Measurements from ENCODE around the gene HSPA6. TPM values are rescaled to one million over a fixed set of nuclear protein-coding genes. Genes with fewer than 3 reads are reported as not detected.

HSPA6 gene
- total and polyA plus RNA-seq, 10 of the 15 experiments (the other 5 are each of a cell fraction or from before 2014, with no cell fraction given), result 0.05 to 8.8 (median 0.66) TPM

GRCh38 chr1:161498646-161499045, 25.7 kb upstream of the HSPA6 start:
- intact Hi-C loops (cut with micrococcal nuclease; ENCODE audit: unreplicated experiment), result no loop called here
- in situ Hi-C loops (cut with MboI), result no loop called here
- no peak for FAIRE-seq
- H3K4me3 ChIP-seq, result no peak overlapping the region
- no peak overlapping the region for H3K4me2 ChIP-seq (ENCODE audit: control insufficient read depth, insufficient read depth)
- H3K4me1 ChIP-seq (ENCODE audit: control insufficient read depth, insufficient read depth, low read length), result no peaks in the 10 kb centered on the region
- DNase-seq (ENCODE audit: low read depth, low spot score), result no peak
- H3K27me3 ChIP-seq (replicated peaks in 1 of 2; ENCODE audit: control insufficient read depth in 2 of 2, insufficient read depth in 2 of 2, low read length in 1 of 2), result no peaks in the 10 kb centered on the region
- no peak overlapping the region for H3K27ac ChIP-seq (ENCODE audit: control insufficient read depth, insufficient read depth)
- no peak overlapping the region for H2AFZ ChIP-seq (ENCODE audit: control insufficient read depth, low read depth, low read length)
- H3K79me2 ChIP-seq (ENCODE audit: control insufficient read depth, insufficient read depth, low read length), result no peaks in the 10 kb centered on the region
- no peaks in the 10 kb centered on the region for H3K36me3 ChIP-seq (ENCODE audit: control insufficient read depth in 2 of 2, insufficient read depth in 2 of 2, low read length in 1 of 2)
- RAD21 ChIA-PET (ENCODE audit: unreplicated experiment), result no interaction called here
- H4K20me1 ChIP-seq (ENCODE audit: control insufficient read depth, insufficient read depth), result no peaks in the 10 kb centered on the region
- POLR2A ChIA-PET, result no interaction called here
- 75% methylated on average over 2 of the region's 2 CpGs for WGBS (ENCODE audit: insufficient coverage, insufficient replicate concordance, low lambda C conversion rate, missing lambda C conversion rate)
- SMC1A ChIA-PET (ENCODE audit: uncharacterized antibody, unreplicated experiment), result no interaction called here
- no TSS peak for BruUV-seq (replicated peaks)
- no peak overlapping the region for H3K9ac ChIP-seq (ENCODE audit: control insufficient read depth, insufficient read depth, low read length)
- CTCF ChIA-PET, result no interaction called here
- ATAC-seq, result no peak
- H3K9me3 ChIP-seq (replicated peaks; ENCODE audit: control insufficient read depth, insufficient read depth, low read length), result no peaks in the 10 kb centered on the region
- TF ChIP-seq IKZF2 (IDR thresholded peaks at IDR 0.05) (no peak), BCLAF1 (IDR thresholded peaks at IDR 0.05) (no peak), ZBTB33 (IDR thresholded peaks at IDR 0.05) (no peak), MEF2A (IDR thresholded peaks at IDR 0.05; ENCODE audit: insufficient read depth, low read depth, low read length) (no peak), BCL3 (IDR thresholded peaks at IDR 0.05; ENCODE audit: borderline replicate concordance, insufficient read depth, low read depth, low read length, poor library complexity, severe bottlenecking) (no peak), NRF1 (conservative IDR thresholded peaks at IDR 0.05; ENCODE audit: low read depth, low read length) (no peak), E4F1 (IDR thresholded peaks at IDR 0.05; ENCODE audit: borderline replicate concordance, partially characterized antibody) (no peak), ELK1 (IDR thresholded peaks at IDR 0.05; ENCODE audit: low read depth, low read length) (no peak), PML (IDR thresholded peaks at IDR 0.05; ENCODE audit: low read length) (no peak), NBN (IDR thresholded peaks at IDR 0.05) (no peak), SP1 (IDR thresholded peaks at IDR 0.05; ENCODE audit: low read depth, low read length) (no peak), USF2 (IDR thresholded peaks at IDR 0.05; ENCODE audit: borderline replicate concordance, low read depth, low read length) (no peak), ETV6 (conservative IDR thresholded peaks at IDR 0.05 in 1 of 2, IDR thresholded peaks at IDR 0.05 in 1 of 2; ENCODE audit: borderline replicate concordance in 1 of 2, low read depth in 1 of 2) (no peak)

Measured in GM12878 (cell line).